ENCODE results near the gene PNPLA1.
A peak's percentile ranks its signal among the peaks of the same experiment; 100 is the strongest.

PNPLA1 gene

DNA sequence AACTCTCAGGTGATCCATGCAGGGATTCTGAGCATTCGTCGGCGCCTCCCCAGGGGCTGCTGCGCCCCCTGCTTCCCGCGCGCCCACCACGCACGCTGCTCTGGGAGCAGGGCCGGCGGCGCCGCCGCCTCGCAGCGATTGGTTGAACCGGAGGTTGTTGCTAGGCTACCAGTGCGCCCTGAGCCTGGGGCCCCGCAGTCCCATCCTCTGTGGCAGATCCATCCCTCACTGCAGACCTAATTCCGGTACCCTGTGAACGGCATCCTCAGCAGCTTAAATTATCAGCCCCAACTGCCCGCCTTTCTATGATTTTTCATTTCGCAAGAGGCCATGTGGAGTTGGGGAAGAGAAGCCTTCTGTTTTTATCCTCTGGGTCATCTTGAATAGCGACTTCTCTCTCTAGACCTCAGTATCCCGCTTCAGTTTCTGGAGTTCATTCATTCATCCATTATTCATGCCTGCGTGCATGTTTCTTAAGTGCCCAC is 15.4 kb downstream of the PNPLA1 start:
- DNase-seq (ENCODE audit: low read depth in 2 of 2) = no peak

DNA sequence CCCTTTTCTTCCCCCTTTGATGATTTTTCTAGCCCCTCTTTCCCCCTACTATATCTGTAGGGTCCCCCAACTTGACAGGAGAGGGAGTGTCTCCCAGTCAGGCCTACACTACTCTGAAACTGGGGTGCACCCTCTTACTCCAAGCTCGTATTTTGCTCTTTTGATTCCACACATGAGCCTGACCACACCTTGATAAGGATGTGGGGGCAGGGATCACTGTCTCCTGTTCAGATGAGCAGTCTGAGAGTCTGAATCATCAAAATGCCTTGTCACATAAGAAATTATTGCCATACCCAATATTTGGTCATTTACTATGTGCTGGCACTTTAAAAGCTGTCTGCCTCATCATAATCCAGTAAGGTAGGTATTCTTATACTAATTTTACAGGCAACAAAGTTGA is 15.9 kb downstream of the PNPLA1 start:
- no peak for DNase-seq (ENCODE audit: low read depth in 2 of 2)

DNA sequence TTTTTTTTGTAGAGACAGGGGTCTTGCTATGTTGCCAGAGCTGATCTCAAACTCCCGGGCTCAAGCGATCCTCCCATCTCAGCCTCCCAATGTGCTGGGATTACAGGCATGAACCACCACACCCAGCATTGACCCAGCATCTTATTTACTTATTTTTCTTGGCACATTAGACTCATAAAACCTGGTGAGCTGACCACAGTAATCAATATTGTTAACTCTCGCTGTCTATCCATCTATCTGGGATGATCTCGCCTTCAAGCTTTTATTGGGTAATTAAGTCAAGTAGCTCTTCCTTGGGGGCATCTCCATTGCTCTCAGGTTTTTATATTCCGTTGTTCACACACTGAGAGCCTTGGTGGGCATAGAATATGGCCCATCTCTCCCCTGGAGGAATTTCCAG is 17.0 kb downstream of the PNPLA1 start:
- DNase-seq (ENCODE audit: low read depth in 2 of 2) = no peak

DNA sequence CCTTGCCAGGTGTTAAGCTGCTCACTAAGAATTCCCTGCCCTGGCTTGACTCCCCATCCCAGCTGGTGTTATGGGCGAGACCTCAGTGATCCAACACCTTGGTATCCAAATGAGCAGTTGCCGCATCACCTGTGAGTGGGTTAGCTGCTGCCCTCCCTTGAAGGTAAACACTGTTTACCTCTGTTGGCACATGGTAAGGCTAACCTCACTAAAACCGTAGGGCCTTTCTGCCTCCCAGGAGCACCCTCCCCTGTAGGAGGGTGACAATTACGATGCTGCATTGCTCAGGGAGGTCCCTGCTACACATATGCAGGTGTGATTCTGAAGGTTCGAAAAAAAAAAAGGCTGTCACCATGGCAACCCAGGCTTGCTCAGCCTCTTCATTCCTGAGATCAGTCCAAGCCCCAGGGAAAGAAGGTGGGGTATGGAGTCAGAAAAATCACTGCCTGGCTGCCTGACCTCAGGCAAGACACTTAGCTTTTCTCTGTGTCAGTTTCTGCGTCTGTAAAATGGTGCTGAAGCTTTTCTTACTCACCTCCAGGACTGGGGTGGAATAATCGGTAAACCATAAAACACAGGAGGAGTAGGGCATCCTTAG is 19.5 kb downstream of the PNPLA1 start:
- DNase-seq (ENCODE audit: low read depth in 2 of 2) = no peak

DNA sequence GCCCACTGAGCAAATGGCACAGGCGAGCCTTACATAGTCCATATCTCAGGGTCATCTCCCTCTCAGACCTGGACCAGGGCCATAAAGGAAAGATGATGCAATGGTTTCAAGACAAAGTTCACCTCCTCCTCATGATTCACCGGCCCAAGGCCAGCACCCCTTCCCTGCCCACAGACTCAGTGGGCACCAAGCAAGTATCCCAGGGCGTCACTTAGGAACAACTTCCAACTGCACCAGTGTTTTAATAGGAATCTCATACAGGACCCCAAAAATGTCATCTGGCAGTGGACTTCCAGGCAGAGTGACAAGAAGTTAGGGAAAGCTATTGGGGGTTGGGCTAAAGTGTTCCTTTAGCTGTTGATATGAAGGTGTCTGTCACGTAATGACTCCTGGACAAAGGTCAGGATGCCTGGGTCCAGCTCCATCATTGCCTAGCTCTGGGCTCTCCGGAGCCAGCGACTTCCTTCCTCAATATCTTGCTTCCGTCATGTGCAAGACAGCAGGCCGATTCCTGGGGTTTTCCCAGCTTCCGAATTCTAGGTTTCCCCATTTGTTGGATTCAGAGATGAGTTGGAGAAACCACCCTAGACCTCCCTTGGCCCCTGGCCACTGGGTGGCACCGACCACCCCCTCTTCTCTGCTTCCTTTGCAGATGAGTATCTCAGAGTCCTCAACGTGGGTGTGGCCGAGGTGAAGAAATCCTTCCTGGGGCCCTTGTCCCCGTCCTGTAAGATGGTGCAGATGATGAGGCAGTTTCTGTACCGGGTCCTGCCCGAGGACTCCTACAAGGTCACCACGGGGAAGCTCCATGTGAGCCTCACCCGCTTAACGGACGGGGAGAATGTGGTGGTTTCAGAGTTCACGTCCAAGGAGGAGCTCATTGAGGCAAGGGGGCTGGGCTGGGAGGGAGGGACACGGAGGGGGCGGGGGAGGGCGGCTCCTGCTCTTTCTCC is 21.1 kb downstream of the PNPLA1 start:
- DNase-seq (ENCODE audit: low read depth in 2 of 2) = no peak

DNA sequence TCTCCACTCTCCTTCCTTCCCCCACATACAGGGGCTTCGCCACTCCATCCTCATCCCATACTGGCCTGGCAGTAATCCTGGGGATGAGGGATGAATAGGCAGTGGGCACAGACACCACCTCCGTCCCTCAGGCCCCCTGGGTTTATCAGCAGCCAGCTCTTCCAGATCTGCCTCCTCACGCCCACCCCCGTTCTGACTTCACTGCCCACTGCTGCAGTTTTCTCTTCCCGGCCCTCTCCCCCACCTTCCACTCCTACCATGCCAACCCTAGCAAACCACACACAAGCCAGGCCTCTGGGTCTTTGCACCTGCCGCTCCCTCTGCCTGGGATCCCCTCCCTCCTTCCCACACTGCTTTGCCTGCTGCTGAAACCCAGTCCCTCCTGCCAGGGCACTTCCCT is 22.3 kb downstream of the PNPLA1 start:
- no peak for DNase-seq (ENCODE audit: low read depth in 2 of 2)

DNA sequence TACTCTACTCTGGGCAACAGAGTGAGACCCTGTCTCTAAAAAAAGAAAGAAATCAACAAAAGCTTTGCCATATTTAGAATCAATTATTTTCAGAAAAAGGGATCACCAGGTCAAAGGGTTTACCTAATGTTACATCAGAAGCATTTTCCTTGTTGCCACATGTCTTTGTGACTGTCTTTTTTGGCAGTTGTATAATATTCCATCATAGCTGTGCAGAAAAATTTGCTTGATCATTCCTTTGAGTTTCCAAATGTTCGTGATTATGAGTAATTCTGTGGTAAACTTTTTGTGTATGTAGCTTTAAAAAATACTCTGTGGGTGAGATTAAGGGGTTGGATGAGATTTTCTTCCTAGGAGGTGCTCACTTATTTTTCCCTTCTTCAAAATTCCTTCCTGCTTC is 26.4 kb downstream of the PNPLA1 start:
- DNase-seq (ENCODE audit: low read depth in 2 of 2) = no peak

DNA sequence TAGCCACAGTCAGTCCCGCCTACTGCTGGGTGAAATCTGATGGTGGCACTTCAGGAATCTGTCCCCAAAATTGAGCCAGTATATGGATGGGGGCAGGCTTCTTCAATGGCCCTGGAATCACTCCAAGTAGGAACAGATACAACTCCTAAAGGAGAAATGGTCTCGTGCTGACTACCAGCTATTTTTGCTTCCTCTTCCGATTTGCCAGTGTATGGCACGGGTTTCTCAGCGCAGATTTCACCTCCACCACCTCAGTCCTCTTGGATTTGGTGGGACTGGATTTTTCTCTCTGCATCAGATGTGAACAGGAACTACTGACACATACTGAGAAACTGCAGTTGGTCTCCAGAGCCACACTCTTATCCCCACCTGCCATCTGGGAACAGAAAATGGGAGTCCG is 27.2 kb downstream of the PNPLA1 start:
- no peak for DNase-seq (ENCODE audit: low read depth in 2 of 2)

DNA sequence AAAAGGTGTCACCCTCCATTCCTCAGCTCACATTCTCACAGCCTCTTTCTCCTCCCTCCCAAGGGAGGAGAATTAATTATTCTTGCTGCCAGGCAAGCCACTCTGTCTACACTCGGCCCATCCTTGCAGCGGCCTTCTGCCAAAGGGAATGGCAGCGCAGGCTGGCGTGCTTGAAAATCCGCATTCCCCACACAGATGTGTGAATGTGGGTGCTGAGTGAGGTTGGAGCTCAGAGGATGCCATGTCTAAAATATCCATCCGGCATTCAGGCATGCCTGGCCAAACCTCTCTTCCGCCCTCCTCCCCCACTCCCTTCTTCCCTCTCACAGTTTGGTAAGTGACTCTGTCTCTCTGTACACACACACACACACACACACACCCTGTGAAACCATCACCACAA is 27.7 kb downstream of the PNPLA1 start:
- no peak for DNase-seq (ENCODE audit: low read depth in 2 of 2)

DNA sequence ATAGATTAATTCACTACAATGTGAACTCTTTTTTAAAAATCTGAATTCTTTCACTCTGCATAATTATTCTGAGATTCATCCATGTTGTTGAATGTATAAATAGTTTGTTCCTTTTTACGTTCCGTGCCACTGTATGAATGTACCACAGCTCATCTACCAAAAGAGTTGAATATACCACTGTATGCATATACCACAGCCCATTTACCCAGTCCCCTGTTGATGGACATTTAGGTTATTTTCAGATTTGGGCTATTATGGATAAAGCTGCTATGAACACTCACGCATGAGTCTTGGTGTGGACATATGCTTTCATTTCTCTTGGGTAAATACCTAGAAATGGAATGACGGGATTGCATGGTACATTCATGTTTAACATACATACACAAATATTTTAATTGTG is 28.2 kb downstream of the PNPLA1 start:
- DNase-seq (ENCODE audit: low read depth in 2 of 2) = no peak

DNA sequence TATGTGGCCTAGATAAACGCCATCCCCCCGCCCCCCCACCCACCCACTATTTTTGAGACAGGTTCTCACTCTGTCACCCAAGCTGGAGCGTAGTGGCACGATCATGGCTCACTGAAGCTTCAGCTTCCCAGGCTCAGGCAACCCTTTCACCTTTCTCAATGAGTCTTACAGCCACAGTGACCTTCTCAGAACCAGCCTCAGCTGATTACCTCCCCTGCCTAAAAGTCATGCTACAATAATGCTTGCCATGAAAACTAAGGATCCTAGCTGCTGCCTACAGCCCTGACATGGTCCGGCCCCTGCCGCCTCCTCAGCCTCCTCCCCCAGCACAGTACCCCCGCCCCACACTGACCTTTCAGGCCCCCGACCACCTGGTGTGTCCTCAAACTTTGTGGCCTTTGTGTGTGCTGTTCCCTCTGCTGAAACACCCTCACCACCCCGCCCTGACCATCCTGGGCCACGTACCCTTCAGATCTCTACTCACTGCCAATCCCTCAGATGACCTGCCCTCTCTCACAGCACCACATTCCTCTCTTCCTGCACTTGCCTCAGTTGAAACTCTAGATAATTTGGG is 31.3 kb downstream of the PNPLA1 start:
- no peak for DNase-seq (ENCODE audit: low read depth in 2 of 2)

DNA sequence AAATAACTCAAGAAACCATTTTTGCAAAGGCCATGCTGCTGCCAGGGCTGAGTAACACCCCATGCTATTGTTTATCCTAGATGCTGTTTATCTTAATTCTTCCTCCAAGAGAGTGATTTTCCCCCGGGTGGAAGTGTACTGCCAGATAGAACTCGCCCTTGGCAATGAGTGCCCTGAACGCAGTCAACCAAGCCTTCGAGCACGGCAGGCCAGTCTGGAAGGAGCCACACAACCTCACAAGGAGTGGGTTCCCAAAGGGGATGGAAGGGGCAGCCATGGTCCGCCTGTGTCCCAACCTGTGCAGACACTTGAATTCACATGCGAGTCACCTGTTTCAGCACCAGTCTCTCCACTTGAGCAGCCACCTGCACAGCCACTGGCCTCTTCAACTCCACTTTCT is 31.9 kb downstream of the PNPLA1 start:
- DNase-seq (ENCODE audit: low read depth in 2 of 2) = no peak

DNA sequence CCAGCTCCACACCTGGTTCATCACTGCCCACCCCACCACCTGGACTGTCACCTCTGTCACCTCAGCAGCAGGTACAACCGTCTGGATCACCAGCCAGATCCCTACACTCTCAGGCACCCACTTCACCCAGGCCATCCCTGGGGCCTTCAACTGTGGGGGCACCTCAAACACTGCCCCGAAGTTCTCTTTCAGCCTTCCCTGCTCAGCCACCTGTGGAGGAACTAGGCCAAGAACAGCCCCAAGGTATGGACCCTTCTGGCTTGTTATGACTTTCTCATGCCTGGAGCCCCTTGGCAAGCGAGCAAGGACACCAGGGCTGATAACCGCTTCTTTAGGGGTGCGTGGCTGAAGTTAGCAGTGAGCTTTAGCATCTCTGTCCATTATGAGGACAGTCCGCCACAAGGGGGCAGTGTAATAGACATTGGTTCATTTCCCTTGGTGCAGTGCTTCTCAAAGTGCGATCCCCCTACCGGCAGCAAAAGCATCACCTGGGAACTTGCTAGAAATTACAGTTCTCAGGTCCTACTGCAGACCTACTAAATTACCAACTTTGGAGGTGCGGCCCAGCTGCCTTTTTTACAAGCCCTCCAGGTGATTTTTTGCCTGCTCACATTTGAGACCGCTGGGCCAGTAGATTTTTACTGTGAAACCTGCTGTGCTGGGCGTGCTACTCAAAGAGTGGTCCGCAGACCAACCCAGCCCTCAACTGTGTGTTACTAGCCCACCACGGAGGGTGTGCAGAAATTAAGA is 32.5 kb downstream of the PNPLA1 start:
- DNase-seq (ENCODE audit: low read depth in 2 of 2) = peak; percentile 76 to 79

DNA sequence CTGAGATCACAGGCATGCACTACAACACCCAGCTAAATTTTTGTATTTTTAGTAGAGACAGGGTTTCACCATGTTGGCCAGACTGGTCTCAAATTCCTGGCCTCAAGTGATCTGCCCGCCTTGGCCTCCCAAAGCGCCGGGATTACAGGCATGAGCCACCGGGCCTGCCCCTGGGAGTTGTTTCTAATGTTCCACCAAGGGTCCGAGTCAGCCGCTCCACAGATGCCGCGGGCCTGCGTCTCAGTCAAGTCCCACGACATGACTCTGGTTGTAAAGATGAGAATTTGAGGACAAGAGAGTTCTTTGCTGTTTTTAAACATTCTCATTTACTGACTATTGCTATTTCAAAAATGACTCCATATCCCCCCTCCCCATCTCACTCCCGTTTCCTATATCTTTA is 36.0 kb downstream of the PNPLA1 start:
- no peak for DNase-seq (ENCODE audit: low read depth in 2 of 2)

DNA sequence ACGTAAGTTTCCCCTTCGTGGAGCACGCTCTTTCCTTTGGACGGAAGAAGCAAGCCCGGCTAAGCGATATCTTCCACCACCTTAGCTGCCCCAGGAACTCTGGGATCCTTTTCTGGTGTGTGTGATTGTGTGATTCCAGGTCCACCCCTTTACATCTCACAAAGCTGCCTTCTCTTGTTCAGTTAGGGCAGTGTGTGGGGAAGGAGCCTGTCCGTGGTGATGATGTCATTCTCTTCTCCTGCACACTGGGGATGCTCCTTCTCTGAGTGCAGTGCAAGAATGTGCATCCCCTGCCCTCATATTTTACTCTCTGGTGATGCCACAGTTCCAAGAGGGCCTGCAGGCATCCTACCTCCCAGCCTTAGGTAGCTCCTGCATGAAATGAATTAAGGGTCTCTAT is 36.5 kb downstream of the PNPLA1 start:
- no peak for DNase-seq (ENCODE audit: low read depth in 2 of 2)

DNA sequence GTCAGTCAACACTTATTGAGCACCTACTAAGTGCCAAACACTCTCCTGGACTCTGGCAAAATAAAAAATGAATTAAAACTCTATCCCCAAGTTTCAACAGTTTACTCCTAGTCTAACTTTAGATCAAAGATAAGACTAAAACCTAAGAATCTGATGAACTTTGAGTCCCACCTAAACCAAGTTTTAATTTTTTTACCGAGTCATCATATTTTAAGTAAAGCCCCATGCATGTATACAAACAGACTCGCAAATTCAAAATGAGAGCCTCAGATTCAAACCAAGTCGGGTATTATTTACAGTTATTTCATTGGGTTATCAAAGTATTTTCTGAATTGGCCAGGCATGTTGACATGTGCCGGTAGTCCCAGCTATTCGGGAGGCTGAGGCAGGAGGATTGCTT is 38.7 kb downstream of the PNPLA1 start:
- no peak for DNase-seq (ENCODE audit: low read depth in 2 of 2)

DNA sequence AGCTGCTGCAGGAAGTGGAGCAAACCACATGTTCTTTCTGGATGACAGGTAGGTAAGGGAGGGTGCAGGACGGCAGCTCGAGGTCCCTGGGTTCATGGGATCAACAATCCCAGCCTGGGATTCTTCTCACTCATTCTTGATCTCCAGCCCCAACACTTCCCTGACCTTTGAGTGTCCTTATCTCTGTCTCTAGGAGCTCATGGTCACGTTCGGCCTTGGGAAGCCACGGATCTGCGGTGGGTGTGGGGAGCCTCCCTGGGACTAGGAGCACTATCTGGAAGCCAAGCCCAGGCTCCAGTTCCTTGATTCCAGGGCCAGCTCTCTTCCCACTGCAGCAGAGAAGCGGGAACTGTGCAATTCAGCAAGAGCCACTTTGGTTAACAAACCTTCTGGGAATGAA is 39.3 kb downstream of the PNPLA1 start:
- no peak for DNase-seq (ENCODE audit: low read depth in 2 of 2)

DNA sequence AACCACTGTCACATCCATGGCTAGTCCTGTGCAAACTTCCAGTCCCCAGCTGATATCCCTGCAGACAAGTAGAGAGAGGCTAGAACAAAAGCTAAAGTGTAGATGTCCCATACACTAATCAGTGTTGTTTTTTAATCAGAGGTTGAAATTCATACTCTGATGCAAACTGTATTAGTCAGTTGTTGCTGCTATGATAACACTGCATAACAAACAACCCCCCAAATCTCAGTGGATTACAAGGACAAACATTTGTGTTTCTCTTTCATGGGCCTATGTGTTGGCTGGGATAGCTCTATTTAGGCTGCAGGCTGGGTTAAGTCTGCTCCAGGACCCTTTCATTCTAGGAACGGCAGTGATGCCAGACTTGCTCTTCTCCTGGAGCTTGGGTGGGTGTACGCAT is 40.0 kb downstream of the PNPLA1 start:
- DNase-seq (ENCODE audit: low read depth in 2 of 2) = no peak

DNA sequence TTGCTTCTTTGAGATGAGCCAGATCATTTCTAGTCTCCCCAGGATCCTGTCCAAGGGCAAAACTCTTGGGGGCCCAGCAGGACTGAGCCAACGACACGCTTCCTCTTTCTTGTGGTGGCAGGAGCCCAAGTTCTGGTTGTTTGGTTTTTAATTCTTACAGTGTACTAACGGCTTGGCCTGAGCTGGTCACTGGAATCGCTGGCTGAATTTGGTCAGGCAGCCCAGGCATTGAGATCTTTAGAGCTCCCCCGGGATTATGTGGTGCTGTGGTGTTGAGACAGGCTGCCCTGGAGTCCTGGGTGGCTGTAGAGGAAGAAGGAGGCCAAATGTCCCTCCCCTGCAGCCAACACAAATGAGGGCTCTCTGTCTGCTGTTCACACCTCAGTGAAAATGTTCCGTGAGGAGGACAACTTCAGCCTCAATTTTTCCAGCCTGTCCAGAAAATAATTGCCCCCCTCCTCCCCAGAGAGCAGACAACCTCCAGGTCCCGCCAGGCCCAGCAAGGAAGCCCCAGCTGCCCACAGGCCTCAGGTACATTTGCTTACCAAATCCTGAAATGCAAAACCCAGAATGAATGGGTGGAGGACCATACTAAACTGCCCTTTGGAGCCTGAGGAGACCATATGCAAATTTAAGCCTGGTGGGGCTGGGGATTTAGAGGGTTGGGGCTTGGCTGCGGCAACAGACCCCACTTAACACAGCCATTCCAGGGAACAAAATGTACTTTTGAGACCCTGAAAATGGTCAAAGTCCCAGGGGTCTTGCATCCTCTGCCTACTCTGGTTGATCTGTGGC is 43.2 kb downstream of the PNPLA1 start:
- DNase-seq (ENCODE audit: low read depth in 2 of 2) = no peak

DNA sequence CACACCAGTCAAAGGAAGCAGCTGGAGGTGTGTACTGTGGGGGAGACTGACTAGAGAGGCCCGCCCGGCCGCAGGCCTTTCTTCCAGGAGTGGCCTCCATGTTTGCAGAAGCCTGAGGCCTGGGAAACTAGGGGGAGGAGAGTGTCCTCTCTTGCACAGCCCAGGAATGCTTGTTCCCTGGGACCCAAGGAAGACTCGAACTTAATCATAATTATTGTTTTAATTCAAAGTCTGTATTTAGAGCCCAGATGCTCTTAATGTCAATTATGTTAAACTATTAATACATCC is 43.7 kb downstream of the PNPLA1 start:
- no peak for DNase-seq (ENCODE audit: low read depth in 2 of 2)

DNA sequence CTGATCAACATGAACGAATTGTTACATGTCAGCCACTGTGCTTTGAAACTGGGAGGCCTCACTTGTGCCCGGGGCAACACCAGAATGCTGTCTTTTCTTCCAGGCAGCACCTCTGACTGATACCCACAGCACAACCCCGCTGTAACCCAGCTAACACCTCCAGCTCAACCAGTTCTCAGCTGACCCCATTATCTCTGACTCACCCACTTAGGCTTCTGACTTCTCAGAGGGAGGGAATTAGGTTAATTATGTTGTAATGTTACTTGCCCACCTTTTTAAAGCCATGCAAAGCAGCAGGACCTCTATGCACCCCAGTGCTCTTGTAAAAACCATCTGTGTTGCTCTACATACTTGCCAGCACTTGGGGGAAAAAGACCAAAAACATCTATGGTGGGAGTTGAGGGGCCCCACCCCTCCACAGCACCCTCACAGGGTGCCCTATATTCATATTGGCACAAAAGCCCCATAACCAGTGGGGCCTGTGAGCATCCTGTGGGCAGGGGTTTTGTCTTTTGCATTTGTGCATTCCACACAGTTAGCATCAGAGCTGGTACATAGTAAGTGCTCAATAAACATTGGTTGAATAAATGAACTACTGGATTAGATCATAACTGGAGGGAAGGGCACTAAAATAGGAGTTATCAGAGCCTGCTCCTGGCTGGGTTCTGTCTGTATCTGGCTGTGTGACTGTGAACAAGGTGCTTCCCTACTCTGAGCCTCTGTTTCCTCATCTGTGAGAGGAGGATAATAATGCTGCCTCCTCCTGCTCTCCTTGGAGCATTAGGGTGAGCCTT is 44.6 kb downstream of the PNPLA1 start:
- no peak for DNase-seq (ENCODE audit: low read depth in 2 of 2)

Data from stimulated activated CD8-positive, alpha-beta memory T cell treated with anti-CD3 and anti-CD28 coated beads, Interleukin-15, amount 100 ng/mL, for 48 hours (primary cell).